HG03175 (cell line): Measurements from ENCODE around the gene MAPK12.

ENCODE experiments used
- ATAC-seq: cut with Tn5 transposase; IDR thresholded peaks from one replicate; pipeline ENCODE4 v1.9.1; 2021; ENCODE audit warnings: mild to moderate bottlenecking, moderate library complexity; ENCODE audit not compliant: unreplicated experiment

MAPK12 gene

GRCh38 chr22:50236731-50237409, 24.6 kb downstream of the MAPK12 start:
- ATAC-seq, result no peak

DNA sequence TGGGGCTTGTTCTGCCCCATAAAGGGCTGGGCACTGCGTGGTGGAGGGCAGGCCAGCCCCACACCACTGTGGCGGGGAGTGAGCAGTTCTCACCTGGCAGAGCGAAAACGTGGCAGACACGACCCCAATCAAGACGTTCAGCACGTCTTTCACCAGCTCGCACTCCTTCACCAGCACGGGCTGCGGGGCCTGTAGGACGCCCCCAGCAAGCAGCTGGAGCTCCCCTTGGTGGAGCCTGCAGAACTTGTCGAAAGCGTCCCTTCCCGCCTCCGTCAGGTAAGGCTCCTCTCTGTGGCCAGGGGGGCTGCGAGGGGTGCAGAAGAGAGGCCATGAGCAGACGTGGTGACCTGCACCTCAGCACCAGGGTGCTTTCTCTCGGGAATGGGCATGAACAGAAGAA, 28.3 kb downstream of the MAPK12 start:
- ATAC-seq, result no peak

DNA sequence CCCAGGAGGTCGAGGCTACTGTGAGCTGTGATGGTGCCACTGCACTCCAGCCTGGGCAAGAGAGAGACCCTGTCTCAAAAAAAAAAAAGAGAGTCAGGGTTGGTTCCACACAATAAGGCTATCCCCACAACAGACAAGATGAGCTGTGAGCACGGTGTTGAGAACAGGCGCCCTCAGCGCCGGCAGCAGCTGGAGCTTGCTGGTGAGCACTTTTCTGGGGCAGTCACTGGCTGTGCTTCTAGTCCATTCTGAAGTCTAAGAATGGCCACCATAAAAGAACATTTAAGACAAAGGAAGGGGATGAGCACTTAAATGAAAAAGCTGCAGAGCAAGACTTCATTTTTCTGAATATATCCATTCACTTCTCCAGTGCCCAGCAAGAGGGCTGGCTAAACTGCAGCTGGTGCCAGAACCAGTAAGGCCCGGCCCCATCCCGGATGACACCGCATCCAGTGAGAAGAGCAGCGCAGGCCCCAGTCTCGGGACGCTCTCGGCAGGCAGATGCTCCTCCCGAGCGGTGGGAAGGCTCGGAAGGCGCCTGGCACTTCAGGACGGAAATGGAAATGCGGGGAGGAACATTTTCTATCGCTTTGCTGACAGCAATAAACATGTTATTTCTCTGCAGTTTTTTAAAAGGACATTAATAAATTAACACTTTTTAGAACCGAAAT, 28.9 kb downstream of the MAPK12 start:
- ATAC-seq, result no peak

DNA sequence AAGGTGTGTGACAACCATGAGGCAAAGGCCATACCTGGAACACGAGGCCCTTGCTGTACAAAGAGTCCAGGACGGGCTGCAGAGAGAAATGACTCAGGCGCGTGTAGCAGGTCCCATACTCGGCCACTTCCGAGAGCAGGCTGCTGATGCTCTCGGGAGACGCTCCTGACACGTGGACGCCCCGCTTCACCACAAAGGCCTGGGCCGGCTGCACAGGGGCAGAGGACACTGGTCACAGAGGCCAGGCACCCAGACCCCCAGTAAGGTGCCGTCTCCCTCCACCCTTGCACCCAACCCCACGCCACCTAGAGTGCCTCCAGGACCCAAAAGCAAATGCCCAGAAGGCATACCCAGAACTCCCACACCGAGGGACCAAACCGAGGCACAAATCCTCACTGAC, 32.1 kb downstream of the MAPK12 start:
- no peak for ATAC-seq

DNA sequence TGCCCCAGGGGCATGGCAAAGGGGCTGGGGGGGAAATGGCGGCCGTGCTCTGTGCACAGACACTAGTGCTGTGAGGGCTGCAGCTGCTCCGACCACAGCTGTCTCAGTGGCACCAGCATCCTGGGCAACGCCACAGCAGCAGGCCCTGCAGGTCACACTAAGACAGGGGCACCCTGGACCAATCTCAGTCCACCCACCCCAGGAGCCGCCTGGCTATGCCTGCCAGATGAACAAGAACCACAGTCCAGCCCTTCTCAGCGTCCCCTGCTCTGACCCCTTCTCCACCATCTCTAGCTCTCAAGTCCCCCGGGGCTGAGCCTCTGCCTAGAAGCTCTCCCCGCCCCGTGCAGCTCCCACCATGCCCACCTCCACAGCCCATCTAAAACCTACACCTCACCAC, 33.1 kb downstream of the MAPK12 start:
- no peak for ATAC-seq

GRCh38 chr22:50227579-50228215, 33.8 kb downstream of the MAPK12 start:
- ATAC-seq, result no peak

GRCh38 chr22:50226875-50227165, 34.7 kb downstream of the MAPK12 start:
- ATAC-seq, result no peak

- ATAC-seq, result no peak
These were observed 35.2 kb downstream of the MAPK12 start for GRCh38 chr22:50226063-50226874.

- no peak for ATAC-seq
These were observed 36.1 kb downstream of the MAPK12 start for GRCh38 chr22:50225200-50225969.

GRCh38 chr22:50224071-50224470, 37.4 kb downstream of the MAPK12 start:
- ATAC-seq, result no peak

DNA sequence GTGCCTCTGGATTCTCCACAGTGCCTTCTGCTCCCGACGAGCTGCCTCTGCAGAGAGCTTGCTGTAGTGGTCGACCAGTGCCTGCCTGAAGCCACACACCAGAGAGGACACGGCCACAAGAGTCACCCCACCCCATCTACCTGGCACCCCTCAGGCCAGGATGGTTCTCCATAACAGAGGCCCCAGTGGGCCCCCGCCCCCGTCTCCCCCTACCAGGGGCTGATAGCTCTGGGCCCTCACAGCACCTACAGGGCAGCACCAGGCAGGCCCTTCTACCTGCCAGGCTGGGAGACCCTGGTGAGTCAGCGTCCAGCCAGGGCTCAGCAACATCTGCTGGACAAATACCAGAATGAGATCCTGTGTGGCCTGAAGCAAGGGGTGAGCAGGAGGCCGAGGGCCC, 39.0 kb downstream of the MAPK12 start:
- no peak for ATAC-seq

DNA sequence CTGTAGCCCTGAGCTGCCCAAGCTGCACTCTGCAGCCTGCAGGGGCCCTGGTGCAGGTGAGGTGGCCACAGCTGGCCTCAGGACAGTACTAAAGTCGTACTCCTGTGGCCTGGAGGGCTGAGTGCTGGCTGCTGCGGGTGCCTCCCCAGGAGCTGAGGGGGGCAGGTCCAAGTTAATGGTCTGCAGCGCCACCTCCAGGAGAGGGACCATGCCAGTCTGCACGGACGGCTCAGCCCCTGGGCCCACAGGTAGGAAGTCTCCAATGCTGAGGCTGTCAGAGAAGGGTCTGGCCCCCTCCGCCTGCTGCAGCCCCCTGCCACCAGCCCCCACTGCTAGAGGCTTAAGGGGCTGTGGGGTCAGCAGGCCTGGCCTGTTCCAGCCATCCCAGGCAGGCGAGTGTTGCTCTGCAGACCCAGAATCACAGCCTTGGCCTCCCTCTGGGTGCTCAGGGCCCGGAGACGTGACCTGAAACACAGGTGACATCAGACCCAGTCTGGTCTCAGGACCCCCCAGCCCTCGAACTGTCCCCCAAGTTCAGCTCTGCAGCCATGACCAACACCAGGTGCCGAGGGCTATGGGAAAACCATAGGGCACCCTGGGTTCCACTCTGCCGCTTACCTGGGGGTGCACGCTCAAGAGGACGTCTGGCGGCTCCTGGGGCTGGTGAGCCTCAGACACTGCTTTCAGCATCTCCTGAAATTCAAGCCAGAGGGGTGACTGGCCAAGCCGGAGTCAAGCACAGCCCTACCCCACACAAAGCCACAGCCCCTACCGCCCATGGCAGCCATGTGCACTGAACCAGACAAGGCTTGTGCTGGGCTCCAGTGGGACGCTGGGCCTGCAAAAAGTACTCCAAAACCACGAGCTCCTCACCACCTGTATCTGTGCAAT, 39.8 kb downstream of the MAPK12 start:
- no peak for ATAC-seq

GRCh38 chr22:50220603-50221409, 40.7 kb downstream of the MAPK12 start:
- ATAC-seq, result no peak

DNA sequence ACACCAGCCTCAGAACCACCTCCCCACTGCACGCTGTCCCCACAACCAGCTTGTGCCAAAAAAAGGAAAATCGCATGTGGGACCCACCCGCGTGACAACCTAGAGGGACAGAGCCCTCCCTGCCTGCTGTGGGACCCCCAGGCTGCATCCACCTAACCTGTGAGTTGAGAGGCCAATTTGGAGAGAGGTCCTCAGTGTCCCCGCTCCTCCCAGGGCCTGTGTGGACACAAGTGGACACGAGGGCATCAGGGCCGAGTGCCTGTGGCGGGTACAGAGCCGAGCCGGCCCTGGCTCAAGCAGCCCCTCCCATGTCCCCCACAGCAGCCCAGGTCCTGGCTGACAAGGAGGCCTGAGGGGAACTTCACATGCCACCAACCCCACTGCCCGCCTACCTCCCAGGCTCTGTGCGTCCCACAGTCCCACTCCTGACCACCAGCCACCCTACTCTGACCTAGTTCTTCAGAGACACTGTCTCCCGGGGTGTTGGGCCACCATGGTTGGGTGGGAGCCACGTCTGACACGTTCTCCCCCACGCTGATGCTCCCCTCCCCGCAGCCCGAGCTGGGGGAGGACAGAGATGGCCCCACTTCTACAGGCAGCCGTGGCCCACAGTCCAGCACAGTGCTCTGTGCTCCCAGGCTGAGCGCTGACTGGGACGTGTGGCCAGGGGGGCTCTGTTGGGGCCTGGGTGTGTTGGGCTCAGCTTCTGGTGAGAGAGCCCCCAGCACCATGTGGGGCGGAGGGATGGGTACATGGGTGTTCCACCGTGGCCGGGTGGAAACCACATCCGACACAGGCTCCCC, 41.5 kb downstream of the MAPK12 start:
- ATAC-seq, result no peak

DNA sequence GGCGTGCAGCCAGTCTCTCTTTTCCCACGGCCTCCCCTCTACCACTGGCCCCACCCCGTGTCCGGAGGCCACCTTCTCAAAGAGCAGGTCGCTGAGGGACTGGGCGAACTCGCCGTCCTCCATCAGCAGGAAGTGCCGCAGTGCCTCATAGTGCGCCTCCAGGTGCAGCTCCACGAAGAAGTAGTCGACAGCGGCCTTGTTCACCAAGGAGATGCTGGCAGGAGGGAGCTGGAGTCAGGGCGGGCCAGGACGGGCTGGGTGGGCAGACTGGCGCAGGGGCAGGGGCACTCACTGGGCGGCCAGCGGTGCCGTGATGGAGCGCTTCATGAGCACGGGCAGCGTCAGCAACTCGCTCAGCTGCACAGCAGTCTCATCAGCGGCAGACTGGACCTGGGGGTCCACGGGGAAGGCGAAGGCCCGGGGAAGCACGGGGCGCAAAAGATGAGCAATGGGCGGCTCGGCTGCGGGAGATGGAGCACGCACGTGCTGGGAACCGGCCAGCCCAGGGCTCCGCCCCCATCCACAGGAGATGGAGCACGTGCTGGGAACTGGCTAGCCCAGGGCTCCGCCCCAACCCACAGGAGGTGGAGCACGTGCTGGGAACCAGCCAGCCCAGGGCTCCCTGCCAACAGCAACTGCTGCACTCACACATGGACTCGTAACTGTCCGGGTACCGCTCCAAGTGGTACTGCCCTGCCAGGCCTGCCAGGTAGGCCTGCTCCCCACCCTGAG, 42.3 kb downstream of the MAPK12 start:
- ATAC-seq, result no peak

DNA sequence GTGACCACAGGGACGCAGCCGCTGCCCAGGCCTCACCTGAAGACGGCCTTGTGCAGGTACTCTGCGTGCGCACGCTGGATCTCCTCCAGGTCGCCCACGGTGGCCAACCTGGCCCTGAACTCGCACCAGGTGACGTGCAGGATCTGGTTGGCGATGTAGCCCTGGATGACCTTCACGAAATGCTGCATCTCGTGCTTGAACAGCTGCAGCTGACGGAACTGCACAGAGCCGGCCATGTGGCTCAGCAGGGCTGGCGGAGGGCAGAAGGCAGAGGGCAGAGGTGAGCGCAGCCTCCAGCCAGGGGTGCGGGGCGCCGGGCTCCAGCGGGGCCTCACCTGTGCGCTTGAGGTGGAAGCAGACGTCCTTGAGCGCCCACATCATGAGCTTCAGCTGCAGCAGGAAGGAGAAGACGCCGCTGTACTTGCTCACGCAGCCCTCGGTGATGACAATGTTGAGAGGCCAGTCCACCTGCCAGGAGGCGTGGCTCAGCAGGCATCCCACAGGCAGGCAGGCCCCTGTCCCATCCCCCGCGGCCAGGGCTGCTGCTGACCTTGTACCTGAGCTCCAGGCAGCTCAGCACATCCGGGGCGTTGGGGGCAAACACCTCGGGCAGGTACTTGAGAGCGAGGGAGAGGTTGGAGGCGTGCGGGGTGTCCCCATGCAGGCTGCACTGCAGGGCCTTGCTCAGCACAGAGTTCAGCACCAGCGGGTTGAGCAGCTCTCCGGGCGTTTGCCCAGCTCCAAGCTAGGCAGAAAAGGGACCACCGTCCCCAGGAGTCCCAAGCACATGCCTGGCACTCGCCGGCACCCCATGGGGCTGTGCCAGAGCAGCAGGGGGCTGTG, 43.1 kb downstream of the MAPK12 start:
- no peak for ATAC-seq
